Measurements from ENCODE around the gene JPH4. TPM values are rescaled to one million over a fixed set of nuclear protein-coding genes. Genes with fewer than 3 reads are reported as not detected.

Gene JPH4
- total and polyA plus RNA-seq, 2 of the 8 experiments (the other 6 are each of a cell fraction or from before 2014, with no cell fraction given): 23.9 to 46.7 TPM

DNA sequence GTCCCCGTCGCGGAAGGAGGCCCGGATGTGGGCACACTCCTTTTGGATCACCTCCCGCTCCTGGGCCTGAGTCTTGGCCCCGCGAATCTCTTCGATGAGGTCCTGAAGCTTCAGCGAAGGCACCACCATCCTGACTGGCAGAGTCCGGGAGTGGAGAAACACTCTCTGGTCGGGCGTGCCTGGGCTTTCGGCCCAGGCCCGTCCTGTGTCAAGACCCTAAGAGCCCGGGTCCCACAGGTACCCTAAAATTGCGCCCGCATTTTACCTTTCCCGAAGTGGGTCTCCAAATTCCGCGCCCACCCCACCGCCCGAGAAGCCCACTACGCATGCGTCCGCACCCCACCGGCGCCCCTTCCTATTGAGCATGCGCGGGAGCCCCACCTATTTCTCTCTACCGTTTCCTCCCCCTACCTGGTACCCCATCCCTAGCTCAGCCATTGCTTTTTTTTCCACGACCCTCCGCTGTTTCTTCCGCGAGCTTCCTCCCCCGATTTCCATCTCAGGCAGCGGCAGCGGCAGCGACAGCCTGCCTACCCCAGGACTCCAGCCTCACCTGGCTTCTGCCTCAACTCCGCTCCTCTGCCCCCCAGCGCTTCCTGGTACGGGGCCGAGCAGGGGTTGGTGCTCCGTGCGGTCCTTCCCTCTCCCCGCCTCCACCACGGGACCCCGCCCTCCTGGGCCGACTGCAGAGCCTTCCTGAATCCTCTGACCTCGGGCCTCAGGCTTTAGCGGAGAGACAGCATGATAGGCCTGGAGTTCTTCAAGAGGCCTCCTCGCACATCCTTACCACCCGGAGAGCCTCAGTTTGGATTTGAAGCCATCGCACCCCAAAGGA, 11.2 kb downstream of the JPH4 start, which contains the start of gene AP1G2 (continued):
- TF ChIP-seq, protein P1, sequence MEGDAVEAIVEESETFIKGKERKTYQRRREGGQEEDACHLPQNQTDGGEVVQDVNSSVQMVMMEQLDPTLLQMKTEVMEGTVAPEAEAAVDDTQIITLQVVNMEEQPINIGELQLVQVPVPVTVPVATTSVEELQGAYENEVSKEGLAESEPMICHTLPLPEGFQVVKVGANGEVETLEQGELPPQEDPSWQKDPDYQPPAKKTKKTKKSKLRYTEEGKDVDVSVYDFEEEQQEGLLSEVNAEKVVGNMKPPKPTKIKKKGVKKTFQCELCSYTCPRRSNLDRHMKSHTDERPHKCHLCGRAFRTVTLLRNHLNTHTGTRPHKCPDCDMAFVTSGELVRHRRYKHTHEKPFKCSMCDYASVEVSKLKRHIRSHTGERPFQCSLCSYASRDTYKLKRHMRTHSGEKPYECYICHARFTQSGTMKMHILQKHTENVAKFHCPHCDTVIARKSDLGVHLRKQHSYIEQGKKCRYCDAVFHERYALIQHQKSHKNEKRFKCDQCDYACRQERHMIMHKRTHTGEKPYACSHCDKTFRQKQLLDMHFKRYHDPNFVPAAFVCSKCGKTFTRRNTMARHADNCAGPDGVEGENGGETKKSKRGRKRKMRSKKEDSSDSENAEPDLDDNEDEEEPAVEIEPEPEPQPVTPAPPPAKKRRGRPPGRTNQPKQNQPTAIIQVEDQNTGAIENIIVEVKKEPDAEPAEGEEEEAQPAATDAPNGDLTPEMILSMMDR (IDR thresholded peaks at IDR 0.05; ENCODE audit: control extremely low read depth in 1 of 3, insufficient read depth in 1 of 3, low read depth in 1 of 3, low read length in 3 of 3): no peak
- peak; percentile 70; the same call in 1 of the 2 replicates for TF ChIP-seq RBBP5 (IDR thresholded peaks at IDR 0.05; ENCODE audit: borderline replicate concordance, low read depth, low read length)
- no peak for TF ChIP-seq SUZ12 (IDR thresholded peaks at IDR 0.05; ENCODE audit: low read length)
- no peak for TF ChIP-seq BRCA1 (IDR thresholded peaks at IDR 0.05; ENCODE audit: low read depth, low read length)
- TF ChIP-seq SP2 (IDR thresholded peaks at IDR 0.05; ENCODE audit: low read length): no peak
- 0 out of 2 replicates have a peak, but pooled peaks have one; percentile 41 for TF ChIP-seq YY1 (IDR thresholded peaks at IDR 0.05; ENCODE audit: low read depth, low read length)
- no peak for TF ChIP-seq RNF2 (IDR thresholded peaks at IDR 0.05; ENCODE audit: borderline replicate concordance, low read depth, low read length, missing control alignments, poor library complexity, severe bottlenecking)
- TF ChIP-seq, protein P2, sequence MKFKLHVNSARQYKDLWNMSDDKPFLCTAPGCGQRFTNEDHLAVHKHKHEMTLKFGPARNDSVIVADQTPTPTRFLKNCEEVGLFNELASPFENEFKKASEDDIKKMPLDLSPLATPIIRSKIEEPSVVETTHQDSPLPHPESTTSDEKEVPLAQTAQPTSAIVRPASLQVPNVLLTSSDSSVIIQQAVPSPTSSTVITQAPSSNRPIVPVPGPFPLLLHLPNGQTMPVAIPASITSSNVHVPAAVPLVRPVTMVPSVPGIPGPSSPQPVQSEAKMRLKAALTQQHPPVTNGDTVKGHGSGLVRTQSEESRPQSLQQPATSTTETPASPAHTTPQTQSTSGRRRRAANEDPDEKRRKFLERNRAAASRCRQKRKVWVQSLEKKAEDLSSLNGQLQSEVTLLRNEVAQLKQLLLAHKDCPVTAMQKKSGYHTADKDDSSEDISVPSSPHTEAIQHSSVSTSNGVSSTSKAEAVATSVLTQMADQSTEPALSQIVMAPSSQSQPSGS (IDR thresholded peaks at IDR 0.05; ENCODE audit: low read length): no peak
- no peak for TF ChIP-seq SIRT6 (IDR thresholded peaks at IDR 0.05; ENCODE audit: low read length)
- no peak for TF ChIP-seq CTBP2 (IDR thresholded peaks at IDR 0.05; ENCODE audit: borderline replicate concordance, insufficient read depth, insufficient read length, low read length)
- no peak for TF ChIP-seq SP4 (IDR thresholded peaks at IDR 0.05; ENCODE audit: low read length)
- TF ChIP-seq, protein P3, sequence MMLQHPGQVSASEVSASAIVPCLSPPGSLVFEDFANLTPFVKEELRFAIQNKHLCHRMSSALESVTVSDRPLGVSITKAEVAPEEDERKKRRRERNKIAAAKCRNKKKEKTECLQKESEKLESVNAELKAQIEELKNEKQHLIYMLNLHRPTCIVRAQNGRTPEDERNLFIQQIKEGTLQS (IDR thresholded peaks at IDR 0.05; ENCODE audit: insufficient read depth, low read depth, low read length): no peak
- TF ChIP-seq NANOG (IDR thresholded peaks at IDR 0.05; ENCODE audit: insufficient read depth, low read depth, low read length, poor library complexity, severe bottlenecking): no peak
- peak; percentile 53 for TF ChIP-seq POLR2AphosphoS5 (IDR thresholded peaks at IDR 0.05; ENCODE audit: low read depth, low read length)
- no peak for TF ChIP-seq JUND (IDR thresholded peaks at IDR 0.05; ENCODE audit: low read length)
- TF ChIP-seq KDM4A (IDR thresholded peaks at IDR 0.05; ENCODE audit: low read depth, low read length, severe bottlenecking): peak; percentile 71
- TF ChIP-seq ASH2L (IDR thresholded peaks at IDR 0.05; ENCODE audit: low read length): peak; percentile 48
- no peak for TF ChIP-seq JUN (IDR thresholded peaks at IDR 0.05; ENCODE audit: low read depth, low read length)

Data from H1 (cell line).